VCaP (cell line): ENCODE measurements around the gene CLCN3.
A peak's percentile ranks its signal among the peaks of the same experiment; 100 is the strongest.
"Not testable (repeated sequence)": the region's sequence is repeated elsewhere in the genome, so short reads cannot be mapped to it uniquely, and the experiment has no call there.

ENCODE experiments used
- H3K27ac ChIP-seq: fragments of 450-650 bp; 2 replicates; pipeline ENCODE4 v1.5.1; 2017
- TF ChIP-seq, protein P1 (sequence below): fragments of 450-650 bp; conservative IDR thresholded peaks from 2 replicates; pipeline ENCODE4 v1.5.1; 2017; ENCODE audit warnings: mild to moderate bottlenecking, moderate library complexity

Gene CLCN3

DNA sequence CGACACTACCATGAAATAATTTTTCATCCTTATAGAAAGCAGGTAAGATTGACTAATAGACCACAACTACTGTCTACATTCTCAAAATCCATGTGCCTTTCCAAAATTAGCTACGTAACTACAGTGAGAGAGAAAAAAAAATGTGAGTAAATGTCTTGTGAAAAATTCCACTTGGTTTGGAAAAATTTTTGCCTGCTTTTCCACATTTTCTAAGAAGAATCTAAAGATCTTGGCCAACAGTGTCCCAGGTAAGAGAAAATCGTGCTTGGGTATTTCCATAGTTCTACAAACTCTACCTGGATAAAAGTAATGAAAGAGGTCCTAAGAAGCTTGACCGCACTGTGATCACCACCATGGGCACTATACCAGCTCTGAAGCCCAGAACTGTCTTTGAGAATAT, 1.4 kb upstream of the CLCN3 start:
- peak overlapping the region; percentile 96 for H3K27ac ChIP-seq

DNA sequence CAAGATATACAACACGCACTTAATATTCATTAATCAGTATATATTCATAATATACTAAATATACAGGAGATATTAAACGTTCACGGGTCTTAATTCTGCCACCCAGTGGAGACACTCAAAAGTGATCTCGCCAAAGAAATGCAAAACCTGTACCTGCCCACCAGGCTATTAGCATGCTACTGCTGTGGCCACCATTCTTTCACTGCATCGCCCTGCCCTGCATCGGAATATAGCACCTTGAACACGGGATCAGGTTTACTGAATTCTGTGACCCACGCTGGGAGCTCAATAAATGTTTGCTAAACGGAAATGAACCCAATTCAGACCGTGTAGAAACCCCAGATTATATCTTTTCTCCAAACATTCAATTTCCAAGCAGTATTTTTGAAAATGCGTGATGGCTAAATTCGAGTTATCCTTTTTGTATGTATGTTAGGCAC, 840 bp upstream of the CLCN3 start:
- H3K27ac ChIP-seq = peak overlapping the region; percentile 96
- TF ChIP-seq, protein P1, sequence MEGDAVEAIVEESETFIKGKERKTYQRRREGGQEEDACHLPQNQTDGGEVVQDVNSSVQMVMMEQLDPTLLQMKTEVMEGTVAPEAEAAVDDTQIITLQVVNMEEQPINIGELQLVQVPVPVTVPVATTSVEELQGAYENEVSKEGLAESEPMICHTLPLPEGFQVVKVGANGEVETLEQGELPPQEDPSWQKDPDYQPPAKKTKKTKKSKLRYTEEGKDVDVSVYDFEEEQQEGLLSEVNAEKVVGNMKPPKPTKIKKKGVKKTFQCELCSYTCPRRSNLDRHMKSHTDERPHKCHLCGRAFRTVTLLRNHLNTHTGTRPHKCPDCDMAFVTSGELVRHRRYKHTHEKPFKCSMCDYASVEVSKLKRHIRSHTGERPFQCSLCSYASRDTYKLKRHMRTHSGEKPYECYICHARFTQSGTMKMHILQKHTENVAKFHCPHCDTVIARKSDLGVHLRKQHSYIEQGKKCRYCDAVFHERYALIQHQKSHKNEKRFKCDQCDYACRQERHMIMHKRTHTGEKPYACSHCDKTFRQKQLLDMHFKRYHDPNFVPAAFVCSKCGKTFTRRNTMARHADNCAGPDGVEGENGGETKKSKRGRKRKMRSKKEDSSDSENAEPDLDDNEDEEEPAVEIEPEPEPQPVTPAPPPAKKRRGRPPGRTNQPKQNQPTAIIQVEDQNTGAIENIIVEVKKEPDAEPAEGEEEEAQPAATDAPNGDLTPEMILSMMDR = peak; percentile 82

More for the DNA sequence above, 1.4 kb upstream of the CLCN3 start:
- TF ChIP-seq, protein P1 = no peak

DNA sequence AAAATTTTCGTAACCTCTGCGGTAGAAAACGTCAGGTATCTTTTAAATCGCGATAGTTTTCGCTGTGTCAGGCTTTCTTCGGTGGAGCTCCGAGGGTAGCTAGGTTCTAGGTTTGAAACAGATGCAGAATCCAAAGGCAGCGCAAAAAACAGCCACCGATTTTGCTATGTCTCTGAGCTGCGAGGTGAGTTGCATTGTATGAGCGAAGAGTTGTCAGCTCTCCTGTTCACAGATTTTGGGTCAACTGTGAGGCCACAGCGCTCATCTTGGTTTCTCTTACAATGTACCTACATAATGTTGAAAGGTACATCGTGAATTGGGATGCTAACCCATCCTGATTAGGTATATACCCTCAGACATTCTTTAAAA, 486 bp downstream of the CLCN3 start:
- peak overlapping the region; percentile 96 for H3K27ac ChIP-seq
- TF ChIP-seq, protein P1 = no peak

DNA sequence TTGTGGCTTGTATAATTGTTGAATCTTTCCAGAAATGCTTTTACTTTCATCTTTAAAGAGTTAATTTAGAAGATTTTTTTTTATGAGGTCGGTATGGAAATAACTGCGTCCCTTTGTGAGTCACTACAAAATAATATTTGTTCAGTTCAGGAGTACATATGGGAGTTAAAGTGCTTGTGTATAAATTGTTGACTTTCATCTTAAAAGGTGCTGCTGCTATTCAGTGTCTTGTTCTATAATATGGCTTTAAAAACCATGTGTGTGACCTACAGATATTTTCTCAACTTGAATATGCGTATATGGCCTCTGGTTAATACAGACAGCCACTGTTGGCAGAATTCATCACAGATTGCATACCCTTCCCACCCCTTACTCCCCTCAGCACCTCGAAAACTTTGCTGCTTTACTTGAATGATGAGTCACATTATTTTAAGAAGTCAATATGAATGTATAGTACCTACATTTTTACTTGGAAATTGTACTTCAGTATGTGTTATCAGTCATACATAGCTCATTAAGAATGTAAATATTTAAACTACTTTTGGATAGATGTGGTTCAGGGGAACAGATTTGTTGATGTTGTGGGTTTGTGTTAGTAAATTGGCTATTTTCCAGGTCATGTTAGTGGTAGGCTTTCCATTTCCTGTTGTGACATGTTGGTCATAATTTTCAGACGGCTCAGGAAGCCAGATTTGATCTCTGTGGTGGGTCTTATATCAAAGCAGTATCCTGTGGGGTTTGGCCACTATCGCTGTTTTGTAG, 1.5 kb downstream of the CLCN3 start:
- peak overlapping the region; percentile 96 for H3K27ac ChIP-seq
- TF ChIP-seq, protein P1 = no peak

DNA sequence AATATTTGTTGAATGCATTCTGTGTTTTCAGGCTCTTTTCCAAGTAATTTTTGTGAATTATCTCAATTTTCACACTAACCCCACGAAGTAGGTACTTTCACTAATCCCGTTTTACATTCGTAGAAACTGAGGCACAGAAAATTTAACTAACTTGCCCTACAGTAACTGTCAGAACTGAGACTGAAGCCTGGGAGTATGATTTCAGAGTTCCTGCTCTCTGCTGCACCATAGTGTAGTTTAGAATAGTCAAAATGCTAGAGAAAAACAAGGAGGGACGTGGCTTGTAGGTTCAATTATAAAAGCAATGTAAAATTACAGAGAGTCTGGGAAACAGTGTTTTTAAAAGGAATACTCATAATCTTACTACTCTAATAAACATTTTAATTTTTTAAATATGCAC, 2.2 kb downstream of the CLCN3 start:
- peak overlapping the region; percentile 96 for H3K27ac ChIP-seq
- TF ChIP-seq, protein P1 = no peak

DNA sequence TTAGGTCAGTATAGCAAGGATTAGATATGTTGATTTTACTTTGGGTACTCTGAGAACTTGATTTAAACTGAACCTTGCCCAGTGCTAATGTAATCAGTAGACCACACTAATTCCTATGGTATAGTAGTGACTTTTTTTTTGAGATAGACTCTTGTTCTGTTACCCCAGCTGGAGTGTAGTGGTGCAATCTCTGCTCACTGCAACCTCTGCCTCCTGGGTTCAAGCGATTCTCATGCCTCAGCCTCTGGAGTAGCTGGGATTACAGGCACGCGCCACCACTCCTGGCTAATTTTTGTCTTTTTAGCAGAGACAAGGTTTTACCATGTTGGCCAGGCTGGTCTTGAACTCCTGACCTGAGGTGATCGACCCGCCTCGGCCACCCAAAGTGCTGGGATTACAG, 3.6 kb downstream of the CLCN3 start:
- not testable (repeated sequence) for H3K27ac ChIP-seq

DNA sequence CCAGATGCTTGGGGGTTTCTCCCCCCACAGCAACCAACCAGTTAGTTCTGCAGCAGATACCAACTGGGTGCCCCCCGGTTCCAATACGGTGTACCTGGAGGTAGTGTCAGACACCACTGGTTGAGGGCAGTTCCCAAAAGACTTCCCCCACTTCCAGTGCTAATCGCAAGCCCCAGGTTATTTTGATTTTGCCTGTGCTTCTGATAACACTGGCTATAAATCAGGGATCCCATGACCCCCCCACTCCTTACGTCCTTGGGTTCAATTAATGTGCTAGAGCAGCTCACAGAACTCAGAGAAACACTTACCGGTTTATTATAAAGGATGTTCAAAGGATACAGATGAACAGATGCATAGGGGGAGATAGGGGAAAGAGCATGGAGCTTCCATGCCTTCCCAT, 5.5 kb downstream of the CLCN3 start:
- H3K27ac ChIP-seq = no peak overlapping the region
- TF ChIP-seq, protein P1 = no peak
